KBM-7 (cell line): ENCODE measurements around the gene GK.
"Not testable (repeated sequence)": the region's sequence is repeated elsewhere in the genome, so short reads cannot be mapped to it uniquely, and the experiment has no call there.

Experiments
- DNase-seq: peaks from one replicate; pipeline ENCODE4 v3.0.0-alpha.2; 2015
- in situ Hi-C: fragments of 300-500 bp; cut with MboI; formaldehyde crosslinking; loops from 2 replicates; pipeline ENCODE4 v1.14.3; 2020; ENCODE audit warnings: low sequenced_read_pairs, low pct_unique_long_range_greater_than_20kb, mixed read lengths

GK gene

GRCh38 chrX:30649859-30650258, 3.4 kb upstream of the GK start:
- no peak for DNase-seq

GRCh38 chrX:30652527-30653414, 452 bp upstream of the GK start:
- in situ Hi-C loops = no loop called here
- DNase-seq = peak; percentile 98

More at GRCh38 chrX:30649859-30650258, 3.4 kb upstream of the GK start:
- in situ Hi-C loops = no loop called here

- in situ Hi-C loops, DNase-seq: not testable (repeated sequence)
Observed at GRCh38 chrX:30654386-30654785, 1.2 kb downstream of the GK start.

GRCh38 chrX:30654989-30655607, 1.9 kb downstream of the GK start:
- in situ Hi-C loops = no loop called here
- DNase-seq = no peak

GRCh38 chrX:30655991-30656390, 2.8 kb downstream of the GK start:
- in situ Hi-C loops = no loop called here
- no peak for DNase-seq

- in situ Hi-C loops = no loop called here
- no peak for DNase-seq
Observed at GRCh38 chrX:30657196-30658161, 4.3 kb downstream of the GK start.

- in situ Hi-C loops = no loop called here
- peak; percentile 37 for DNase-seq
Observed at GRCh38 chrX:30659421-30659820, 6.2 kb downstream of the GK start.

GRCh38 chrX:30661228-30661627, 8.0 kb downstream of the GK start:
- in situ Hi-C loops = no loop called here
- DNase-seq = no peak

GRCh38 chrX:30663322-30663721, 10.1 kb downstream of the GK start:
- DNase-seq = no peak
- in situ Hi-C loops = no loop called here

GRCh38 chrX:30665471-30665870, 12.2 kb downstream of the GK start:
- in situ Hi-C loops = no loop called here
- DNase-seq = no peak

- no peak for DNase-seq
- in situ Hi-C loops = no loop called here
Observed at GRCh38 chrX:30666094-30666493, 12.9 kb downstream of the GK start.

GRCh38 chrX:30668581-30668980, 15.4 kb downstream of the GK start:
- DNase-seq = no peak
- in situ Hi-C loops = no loop called here

GRCh38 chrX:30671189-30671588, 18.0 kb downstream of the GK start:
- peak; percentile 44 for DNase-seq
- in situ Hi-C loops = not testable (repeated sequence)

- in situ Hi-C loops = no loop called here
- no peak for DNase-seq
Observed at GRCh38 chrX:30673127-30673796, 20.0 kb downstream of the GK start.

GRCh38 chrX:30673884-30674598, 20.8 kb downstream of the GK start:
- no peak for DNase-seq
- in situ Hi-C loops = no loop called here

- no peak for DNase-seq
- in situ Hi-C loops = no loop called here
Observed at GRCh38 chrX:30674799-30675198, 21.6 kb downstream of the GK start.

- no peak for DNase-seq
- in situ Hi-C loops = no loop called here
Observed at GRCh38 chrX:30679369-30679768, 26.1 kb downstream of the GK start.

- in situ Hi-C loops = no loop called here
- DNase-seq = no peak
Observed at GRCh38 chrX:30680618-30681017, 27.4 kb downstream of the GK start.
